ENCODE measurements around the gene FASTKD2. TPM values are rescaled to one million over a fixed set of nuclear protein-coding genes. Genes with fewer than 3 reads are reported as not detected.

FASTKD2 gene
- total and polyA plus RNA-seq, 9 donors: 17.3 to 32.1 (median 22.6) TPM

DNA sequence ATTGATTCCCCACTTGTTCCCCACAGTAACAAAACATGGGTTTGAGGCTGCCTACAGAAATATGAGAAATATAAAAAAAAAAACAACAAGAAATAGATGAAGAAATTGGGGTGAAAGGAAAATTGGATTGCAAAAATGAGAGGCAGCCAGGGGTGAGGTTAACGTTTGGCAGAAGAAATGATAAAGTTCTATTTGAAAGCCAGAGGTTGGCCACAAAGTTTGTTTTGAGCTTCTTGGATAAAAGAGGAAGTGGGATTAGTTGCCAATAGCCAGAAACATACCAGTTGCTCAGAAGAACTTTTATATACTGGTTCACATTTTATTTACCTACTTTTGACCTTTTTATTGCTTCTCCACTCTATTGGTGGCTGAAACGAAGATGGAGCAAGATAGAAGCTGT lies 67.5 kb downstream of the FASTKD2 start:
- Histone ChIP-seq H3K4me3 (ENCODE audit: low read length) (no peak overlapping the region), H3K4me1 (ENCODE audit: control insufficient read depth, insufficient read depth, low read length) (no peaks in the 10 kb centered on the region), H3K27ac (ENCODE audit: low read length) (no peak overlapping the region), H3K27me3 (ENCODE audit: control insufficient read depth, insufficient read depth, low read length) (no peaks in the 10 kb centered on the region), H3K9me3 (replicated peaks; ENCODE audit: control insufficient read depth, low read depth, low read length) (peaks cover 6% of the 10 kb centered on the region), H3K36me3 (ENCODE audit: control insufficient read depth, insufficient read depth, low read length) (no peaks in the 10 kb centered on the region)
- WGBS (ENCODE audit: insufficient coverage): 0% methylated on average over 1 of the region's 2 CpGs
- DNase-seq: peak; percentile 80

DNA sequence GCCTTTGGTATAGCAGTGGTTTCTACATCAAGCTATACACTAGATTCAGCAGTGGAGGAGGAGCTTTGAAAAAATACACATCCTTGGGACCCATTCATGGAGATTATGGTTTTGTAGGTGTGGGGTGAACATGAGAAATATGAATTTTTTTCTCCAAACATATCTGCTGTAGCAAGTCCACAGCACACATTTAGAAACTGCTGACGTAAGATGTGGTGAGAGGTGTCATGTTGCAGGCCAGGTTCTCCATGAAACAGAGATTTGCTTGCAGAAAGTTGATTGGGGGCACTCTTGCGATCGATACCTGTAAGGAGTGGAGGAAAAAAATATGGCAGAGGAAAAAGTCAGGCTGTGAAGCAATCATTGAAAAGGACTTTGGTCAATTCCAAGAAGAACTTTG lies 67.9 kb downstream of the FASTKD2 start:
- H3K9me3 ChIP-seq (replicated peaks; ENCODE audit: control insufficient read depth, low read depth, low read length): peaks cover 6% of the 10 kb centered on the region
- H3K36me3 ChIP-seq (ENCODE audit: control insufficient read depth, insufficient read depth, low read length): no peaks in the 10 kb centered on the region
- 92% methylated on average over 2 of the region's 3 CpGs for WGBS (ENCODE audit: insufficient coverage)
- H3K27me3 ChIP-seq (ENCODE audit: control insufficient read depth, insufficient read depth, low read length): no peaks in the 10 kb centered on the region
- no peak overlapping the region for H3K27ac ChIP-seq (ENCODE audit: low read length)
- DNase-seq: no peak
- no peak overlapping the region for H3K4me3 ChIP-seq (ENCODE audit: low read length)
- H3K4me1 ChIP-seq (ENCODE audit: control insufficient read depth, insufficient read depth, low read length): no peaks in the 10 kb centered on the region

DNA sequence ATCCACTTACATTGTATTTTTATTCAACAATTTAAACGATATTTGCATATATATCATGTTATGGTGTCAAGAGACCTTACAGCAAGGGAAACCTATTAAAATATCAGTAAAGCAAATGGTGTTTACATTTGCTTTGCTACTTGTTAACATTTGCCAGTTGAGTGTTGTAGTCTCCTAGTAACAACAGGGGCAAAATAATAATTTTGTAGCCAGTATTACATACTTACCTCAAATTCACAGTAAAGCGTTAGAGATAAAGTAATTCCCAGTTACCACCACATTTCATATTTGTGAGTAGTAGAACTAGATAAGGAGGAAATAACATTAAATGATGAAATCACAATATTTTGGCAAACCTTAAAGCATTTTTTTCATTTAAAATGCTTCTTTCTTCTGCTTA lies 71.3 kb downstream of the FASTKD2 start:
- no CpG with 5 or more reads among the region's 2 CpGs for WGBS (ENCODE audit: insufficient coverage)
- no peak overlapping the region for H3K27ac ChIP-seq (ENCODE audit: low read length)
- no peaks in the 10 kb centered on the region for H3K27me3 ChIP-seq (ENCODE audit: control insufficient read depth, insufficient read depth, low read length)
- no peaks in the 10 kb centered on the region for H3K36me3 ChIP-seq (ENCODE audit: control insufficient read depth, insufficient read depth, low read length)
- no peak overlapping the region for H3K4me3 ChIP-seq (ENCODE audit: low read length)
- H3K9me3 ChIP-seq (replicated peaks; ENCODE audit: control insufficient read depth, low read depth, low read length): peaks cover 6% of the 10 kb centered on the region
- H3K4me1 ChIP-seq (ENCODE audit: control insufficient read depth, insufficient read depth, low read length): no peaks in the 10 kb centered on the region
- peak; percentile 60 for DNase-seq

- H3K27me3 ChIP-seq (ENCODE audit: control insufficient read depth, insufficient read depth, low read length): no peaks in the 10 kb centered on the region
These were observed 72.4 kb downstream of the FASTKD2 start for GRCh38 chr2:206837775-206838174.

GRCh38 chr2:206838690-206839089 lies 73.3 kb downstream of the FASTKD2 start:
- Histone ChIP-seq H3K27me3 (ENCODE audit: control insufficient read depth, insufficient read depth, low read length) (no peaks in the 10 kb centered on the region), H3K4me1 (ENCODE audit: control insufficient read depth, insufficient read depth, low read length) (no peaks in the 10 kb centered on the region), H3K27ac (ENCODE audit: low read length) (no peak overlapping the region), H3K4me3 (ENCODE audit: low read length) (no peak overlapping the region), H3K36me3 (ENCODE audit: control insufficient read depth, insufficient read depth, low read length) (no peaks in the 10 kb centered on the region), H3K9me3 (replicated peaks; ENCODE audit: control insufficient read depth, low read depth, low read length) (peaks cover 6% of the 10 kb centered on the region)
- no CpG with 5 or more reads among the region's 3 CpGs for WGBS (ENCODE audit: insufficient coverage)
- no peak for DNase-seq

More at GRCh38 chr2:206837775-206838174, 72.4 kb downstream of the FASTKD2 start:
- no CpG with 5 or more reads among the region's 1 CpG for WGBS (ENCODE audit: insufficient coverage)
- H3K4me3 ChIP-seq (ENCODE audit: low read length): no peak overlapping the region
- DNase-seq: no peak
- H3K9me3 ChIP-seq (replicated peaks; ENCODE audit: control insufficient read depth, low read depth, low read length): peaks cover 6% of the 10 kb centered on the region
- no peaks in the 10 kb centered on the region for H3K4me1 ChIP-seq (ENCODE audit: control insufficient read depth, insufficient read depth, low read length)
- no peaks in the 10 kb centered on the region for H3K36me3 ChIP-seq (ENCODE audit: control insufficient read depth, insufficient read depth, low read length)
- H3K27ac ChIP-seq (ENCODE audit: low read length): no peak overlapping the region

- no peak for DNase-seq
- WGBS (ENCODE audit: insufficient coverage): 83% methylated on average over 1 of the region's 3 CpGs
- H3K9me3 ChIP-seq (replicated peaks; ENCODE audit: control insufficient read depth, low read depth, low read length): no peaks in the 10 kb centered on the region
- H3K27ac ChIP-seq (ENCODE audit: low read length): no peak overlapping the region
- H3K4me1 ChIP-seq (ENCODE audit: control insufficient read depth, insufficient read depth, low read length): no peaks in the 10 kb centered on the region
- no peak overlapping the region for H3K4me3 ChIP-seq (ENCODE audit: low read length)
- no peaks in the 10 kb centered on the region for H3K27me3 ChIP-seq (ENCODE audit: control insufficient read depth, insufficient read depth, low read length)
- H3K36me3 ChIP-seq (ENCODE audit: control insufficient read depth, insufficient read depth, low read length): no peaks in the 10 kb centered on the region
These were observed 75.6 kb downstream of the FASTKD2 start for GRCh38 chr2:206840999-206841398.

Other genes starting within 250 kb of the FASTKD2 start
- gene FAM237A, start 123.1 kb upstream of the FASTKD2 start, total RNA-seq: not detected
- not detected for gene FAM237A, start 123.1 kb upstream of the FASTKD2 start, polyA plus RNA-seq (ENCODE audit: insufficient read depth in 1 of 8, insufficient read length in 8 of 8, low replicate concordance in 1 of 8)
- gene DYTN, start 47.2 kb upstream of the FASTKD2 start, total RNA-seq: not detected
- not detected for gene DYTN, start 47.2 kb upstream of the FASTKD2 start, polyA plus RNA-seq (ENCODE audit: insufficient read depth in 1 of 8, insufficient read length in 8 of 8, low replicate concordance in 1 of 8)
- 0.40 TPM for gene MDH1B, start 278 bp upstream of the FASTKD2 start, total RNA-seq
- gene MDH1B, start 278 bp upstream of the FASTKD2 start, polyA plus RNA-seq (ENCODE audit: insufficient read depth in 1 of 8, insufficient read length in 8 of 8, low replicate concordance in 1 of 8): under 1 TPM; 0.23 to 0.69 (median 0.43) TPM
- gene CPO, start 173.9 kb downstream of the FASTKD2 start, total RNA-seq: 0.13 TPM
- gene CPO, start 173.9 kb downstream of the FASTKD2 start, polyA plus RNA-seq (ENCODE audit: insufficient read depth in 1 of 8, insufficient read length in 8 of 8, low replicate concordance in 1 of 8): under 1 TPM; 0.16 to 0.48 (median 0.24) TPM